ENCODE measurements around the gene KLF2. TPM values are rescaled to one million over a fixed set of nuclear protein-coding genes. Genes with fewer than 3 reads are reported as not detected.

KLF2 gene
- total and polyA plus RNA-seq, 10 of the 15 experiments (the other 5 are each of a cell fraction or from before 2014, with no cell fraction given) = 0.16 to 13.7 (median 1.0) TPM

- TF ChIP-seq, protein P1, sequence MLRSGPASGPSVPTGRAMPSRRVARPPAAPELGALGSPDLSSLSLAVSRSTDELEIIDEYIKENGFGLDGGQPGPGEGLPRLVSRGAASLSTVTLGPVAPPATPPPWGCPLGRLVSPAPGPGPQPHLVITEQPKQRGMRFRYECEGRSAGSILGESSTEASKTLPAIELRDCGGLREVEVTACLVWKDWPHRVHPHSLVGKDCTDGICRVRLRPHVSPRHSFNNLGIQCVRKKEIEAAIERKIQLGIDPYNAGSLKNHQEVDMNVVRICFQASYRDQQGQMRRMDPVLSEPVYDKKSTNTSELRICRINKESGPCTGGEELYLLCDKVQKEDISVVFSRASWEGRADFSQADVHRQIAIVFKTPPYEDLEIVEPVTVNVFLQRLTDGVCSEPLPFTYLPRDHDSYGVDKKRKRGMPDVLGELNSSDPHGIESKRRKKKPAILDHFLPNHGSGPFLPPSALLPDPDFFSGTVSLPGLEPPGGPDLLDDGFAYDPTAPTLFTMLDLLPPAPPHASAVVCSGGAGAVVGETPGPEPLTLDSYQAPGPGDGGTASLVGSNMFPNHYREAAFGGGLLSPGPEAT (IDR thresholded peaks at IDR 0.05; ENCODE audit: low read depth) = no peak
- no peak for TF ChIP-seq E4F1 (IDR thresholded peaks at IDR 0.05; ENCODE audit: borderline replicate concordance, partially characterized antibody)
- no peak for TF ChIP-seq SUPT20H (IDR thresholded peaks at IDR 0.05; ENCODE audit: borderline replicate concordance, control insufficient read depth, low read depth, low read length)
- no peak for TF ChIP-seq POLR2AphosphoS5 (IDR thresholded peaks at IDR 0.05; ENCODE audit: low read length)
- no peak for TF ChIP-seq RB1 (IDR thresholded peaks at IDR 0.05; ENCODE audit: borderline replicate concordance)
- peak; percentile 38 for TF ChIP-seq HDAC6 (IDR thresholded peaks at IDR 0.05; ENCODE audit: unreplicated experiment)
- no peak for TF ChIP-seq SIN3A (IDR thresholded peaks at IDR 0.05; ENCODE audit: low read depth, low read length)
- no peak for TF ChIP-seq SP1 (IDR thresholded peaks at IDR 0.05; ENCODE audit: low read depth, low read length)
- 0 out of 2 replicates have a peak, but pooled peaks have one; percentile 9 for TF ChIP-seq EED (IDR thresholded peaks at IDR 0.05; ENCODE audit: low read depth)
- no peak for TF ChIP-seq CBX3 (IDR thresholded peaks at IDR 0.05; ENCODE audit: borderline replicate concordance, low read depth)
- TF ChIP-seq EZH2 (IDR thresholded peaks at IDR 0.05; ENCODE audit: borderline replicate concordance, control insufficient read depth, low read depth, low read length) = no peak
- TF ChIP-seq, protein P2, sequence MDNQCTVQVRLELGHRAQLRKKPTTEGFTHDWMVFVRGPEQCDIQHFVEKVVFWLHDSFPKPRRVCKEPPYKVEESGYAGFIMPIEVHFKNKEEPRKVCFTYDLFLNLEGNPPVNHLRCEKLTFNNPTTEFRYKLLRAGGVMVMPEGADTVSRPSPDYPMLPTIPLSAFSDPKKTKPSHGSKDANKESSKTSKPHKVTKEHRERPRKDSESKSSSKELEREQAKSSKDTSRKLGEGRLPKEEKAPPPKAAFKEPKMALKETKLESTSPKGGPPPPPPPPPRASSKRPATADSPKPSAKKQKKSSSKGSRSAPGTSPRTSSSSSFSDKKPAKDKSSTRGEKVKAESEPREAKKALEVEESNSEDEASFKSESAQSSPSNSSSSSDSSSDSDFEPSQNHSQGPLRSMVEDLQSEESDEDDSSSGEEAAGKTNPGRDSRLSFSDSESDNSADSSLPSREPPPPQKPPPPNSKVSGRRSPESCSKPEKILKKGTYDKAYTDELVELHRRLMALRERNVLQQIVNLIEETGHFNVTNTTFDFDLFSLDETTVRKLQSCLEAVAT (IDR thresholded peaks at IDR 0.05) = no peak
- no peak for TF ChIP-seq ASH2L (IDR thresholded peaks at IDR 0.05; ENCODE audit: borderline replicate concordance, low read depth)
- TF ChIP-seq POLR2A (IDR thresholded peaks at IDR 0.05; ENCODE audit: low read depth, low read length) = peak; percentile 49; the same call in 1 of the 2 replicates
- no peak for TF ChIP-seq ZZZ3 (IDR thresholded peaks at IDR 0.05; ENCODE audit: control insufficient read depth, insufficient read length, low read depth)
- TF ChIP-seq ATF2 (IDR thresholded peaks at IDR 0.05; ENCODE audit: low read length) = no peak
- 0 out of 2 replicates have a peak, but pooled peaks have one; percentile 14 for TF ChIP-seq GATAD2B (conservative IDR thresholded peaks at IDR 0.05; ENCODE audit: low read depth)
Measured at GRCh38 chr19:16326401-16327168, 2.0 kb downstream of the KLF2 start (continued).
